Panc1 (cell line): ENCODE data around the gene MACROD2. TPM values are rescaled to one million over a fixed set of nuclear protein-coding genes. Genes with fewer than 3 reads are reported as not detected.

Experiments used
- ATAC-seq: fragments of 200-7000 bp; cut with Tn5 transposase; 2 replicates; pipeline ENCODE4 v1.9.1; 2020; ENCODE audit warnings: mild to moderate bottlenecking, moderate library complexity
- BruUV-seq: library from RNA; stranded (reverse); fragments of 400-500 nt; replicated peaks from 2 replicates; lab custom pipeline; 2021; lab: Mats Ljungman, UMichigan
- CTCF ChIA-PET: fragments of 300-600 bp; sonication (Branson Sonifier 250); formaldehyde crosslinking; loops from one replicate; lab custom pipeline; 2022; ENCODE audit warnings: antibody characterized with exemption; lab: Charles Lee
- POLR2A ChIA-PET: fragments of 300-600 bp; sonication (Branson Sonifier 250); formaldehyde crosslinking; loops from one replicate; lab custom pipeline; 2022; ENCODE audit warnings: antibody characterized with exemption; lab: Charles Lee
- DNase-seq: peaks from one replicate; pipeline ENCODE4 v3.0.0-alpha.2; 2010; ENCODE audit warnings: low read depth, low spot score
- H3K27ac ChIP-seq: 2 replicates; pipeline ENCODE4 v1.5.1; 2011; ENCODE audit warnings: mild to moderate bottlenecking, low read length, inconsistent platforms
- H3K27me3 ChIP-seq: fragments of 200-500 bp; sonication (Bioruptor generic); 2 replicates; pipeline ENCODE4 v1.6.0; 2014; ENCODE audit warnings: low read length, inconsistent platforms; ENCODE audit not compliant: control insufficient read depth, insufficient read depth
- H3K36me3 ChIP-seq: fragments of 200-500 bp; sonication (Bioruptor generic); 2 replicates; pipeline ENCODE4 v1.5.1; 2014; ENCODE audit warnings: inconsistent platforms, mild to moderate bottlenecking, low read length, moderate library complexity; ENCODE audit not compliant: control insufficient read depth, insufficient read depth
- H3K4me1 ChIP-seq: 2 replicates; pipeline ENCODE4 v1.5.1; 2011; ENCODE audit warnings: inconsistent platforms, mild to moderate bottlenecking, low read length, moderate library complexity; ENCODE audit not compliant: control insufficient read depth, insufficient read depth
- H3K4me3 ChIP-seq, 2 experiments: 2 replicates each; pipeline ENCODE4 v1.5.1; 2011 to 2012; ENCODE audit warnings: low read depth in 2 of 2, low read length in 2 of 2, mild to moderate bottlenecking in 2 of 2, inconsistent platforms in 1 of 2, moderate library complexity in 1 of 2
- H3K9me3 ChIP-seq: fragments of 200-500 bp; sonication (Bioruptor generic); 2 replicates; pipeline ENCODE4 v1.5.1; 2014; ENCODE audit warnings: low read depth, mild to moderate bottlenecking, inconsistent platforms, low read length, moderate library complexity; ENCODE audit not compliant: control insufficient read depth, insufficient read depth
- CTCF ChIP-seq: fragments of 450-650 bp; IDR thresholded peaks from 2 replicates; pipeline ENCODE4 v1.5.1; 2017; ENCODE audit warnings: mild to moderate bottlenecking
- POLR2AphosphoS5 ChIP-seq: IDR thresholded peaks from 2 replicates; pipeline ENCODE4 v1.6.1; 2012; ENCODE audit warnings: mild to moderate bottlenecking, low read depth, low read length, moderate library complexity
- SIN3A ChIP-seq: IDR thresholded peaks from 2 replicates; pipeline ENCODE4 v1.6.1; 2012; ENCODE audit warnings: low read depth, mild to moderate bottlenecking, low read length, moderate library complexity, borderline replicate concordance; ENCODE audit not compliant: insufficient read depth
- TCF7L2 ChIP-seq: IDR thresholded peaks from 2 replicates; pipeline ENCODE4 v1.6.1; 2011; ENCODE audit warnings: mild to moderate bottlenecking, low read depth, low read length, inconsistent platforms
- in situ Hi-C: cut with HindIII; loops from 2 replicates; pipeline ENCODE4 v1.10.0; 2016; ENCODE audit warnings: low sequenced_read_pairs, low pct_unique_long_range_greater_than_20kb
- intact Hi-C: fragments of 100-400 bp; cut with micrococcal nuclease; formaldehyde crosslinking; loops from one replicate; pipeline ENCODE4 v1.10.0; 2022; ENCODE audit not compliant: unreplicated experiment
- total RNA-seq: library from RNA; stranded (reverse); gene quantifications from one replicate; pipeline ENCODE4 v1.2.1, GENCODE V29; 2021; ENCODE audit not compliant: unreplicated experiment
- TF ChIP-seq, protein P1 (sequence below), 2 experiments: IDR thresholded peaks; 2 replicates each; pipeline ENCODE4 v1.6.1; 2011 to 2012; ENCODE audit warnings: low read depth in 2 of 2, control low read depth in 1 of 2, low read length in 1 of 2, mild to moderate bottlenecking in 1 of 2, moderate library complexity in 1 of 2; ENCODE audit not compliant: insufficient read depth in 1 of 2

The MACROD2 gene
- total RNA-seq, 1 experiment from 2014 or later = 1.2 TPM

DNA sequence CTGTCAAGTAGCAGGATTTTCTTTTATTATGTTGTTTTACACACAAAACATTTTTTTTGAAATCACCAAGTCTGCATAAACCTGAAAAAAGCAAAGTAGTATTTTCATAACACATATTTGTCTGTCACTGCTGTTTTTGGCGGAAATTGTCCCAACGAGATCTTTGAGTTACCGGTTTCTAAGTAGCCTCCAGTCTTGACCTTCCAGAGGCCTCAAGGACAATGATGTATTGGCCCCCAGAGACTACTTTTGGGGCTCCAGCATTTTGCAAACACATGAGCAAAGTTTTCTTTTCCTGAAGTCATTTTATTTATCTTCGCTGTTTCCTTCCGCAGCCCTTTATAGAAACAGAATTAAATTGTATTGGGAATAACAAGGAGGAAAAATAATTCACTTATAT is 1715.3 kb downstream of the MACROD2 start:
- no peak for DNase-seq
- POLR2A ChIA-PET = no interaction called here
- TF ChIP-seq, protein P1, sequence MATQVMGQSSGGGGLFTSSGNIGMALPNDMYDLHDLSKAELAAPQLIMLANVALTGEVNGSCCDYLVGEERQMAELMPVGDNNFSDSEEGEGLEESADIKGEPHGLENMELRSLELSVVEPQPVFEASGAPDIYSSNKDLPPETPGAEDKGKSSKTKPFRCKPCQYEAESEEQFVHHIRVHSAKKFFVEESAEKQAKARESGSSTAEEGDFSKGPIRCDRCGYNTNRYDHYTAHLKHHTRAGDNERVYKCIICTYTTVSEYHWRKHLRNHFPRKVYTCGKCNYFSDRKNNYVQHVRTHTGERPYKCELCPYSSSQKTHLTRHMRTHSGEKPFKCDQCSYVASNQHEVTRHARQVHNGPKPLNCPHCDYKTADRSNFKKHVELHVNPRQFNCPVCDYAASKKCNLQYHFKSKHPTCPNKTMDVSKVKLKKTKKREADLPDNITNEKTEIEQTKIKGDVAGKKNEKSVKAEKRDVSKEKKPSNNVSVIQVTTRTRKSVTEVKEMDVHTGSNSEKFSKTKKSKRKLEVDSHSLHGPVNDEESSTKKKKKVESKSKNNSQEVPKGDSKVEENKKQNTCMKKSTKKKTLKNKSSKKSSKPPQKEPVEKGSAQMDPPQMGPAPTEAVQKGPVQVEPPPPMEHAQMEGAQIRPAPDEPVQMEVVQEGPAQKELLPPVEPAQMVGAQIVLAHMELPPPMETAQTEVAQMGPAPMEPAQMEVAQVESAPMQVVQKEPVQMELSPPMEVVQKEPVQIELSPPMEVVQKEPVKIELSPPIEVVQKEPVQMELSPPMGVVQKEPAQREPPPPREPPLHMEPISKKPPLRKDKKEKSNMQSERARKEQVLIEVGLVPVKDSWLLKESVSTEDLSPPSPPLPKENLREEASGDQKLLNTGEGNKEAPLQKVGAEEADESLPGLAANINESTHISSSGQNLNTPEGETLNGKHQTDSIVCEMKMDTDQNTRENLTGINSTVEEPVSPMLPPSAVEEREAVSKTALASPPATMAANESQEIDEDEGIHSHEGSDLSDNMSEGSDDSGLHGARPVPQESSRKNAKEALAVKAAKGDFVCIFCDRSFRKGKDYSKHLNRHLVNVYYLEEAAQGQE (IDR thresholded peaks at IDR 0.05; ENCODE audit: insufficient read depth in 1 of 2, low read depth in 2 of 2, low read length in 1 of 2) = no peak
- TF ChIP-seq TCF7L2 (no peak), POLR2AphosphoS5 (no peak)
- H3K27ac ChIP-seq = no peak overlapping the region
- BruUV-seq = no TSS peak
- H3K27me3 ChIP-seq = no peaks in the 10 kb centered on the region
- H3K9me3 ChIP-seq = no peaks in the 10 kb centered on the region
- no peak for ATAC-seq
- in situ Hi-C loops (no loop called here), intact Hi-C loops (no loop called here)
- no peaks in the 10 kb centered on the region for H3K4me1 ChIP-seq
- no peak overlapping the region for H3K4me3 ChIP-seq
- CTCF ChIA-PET = no interaction called here
- H3K36me3 ChIP-seq = no peaks in the 10 kb centered on the region

- no peaks in the 10 kb centered on the region for H3K36me3 ChIP-seq
- intact Hi-C loops = no loop called here
- DNase-seq (no peak), ATAC-seq (no peak)
- no peaks in the 10 kb centered on the region for H3K9me3 ChIP-seq
- H3K4me1 ChIP-seq = no peaks in the 10 kb centered on the region
- POLR2A ChIA-PET = no interaction called here
- H3K27ac ChIP-seq = no peak overlapping the region
- H3K4me3 ChIP-seq = no peak overlapping the region
- no TSS peak for BruUV-seq
- in situ Hi-C loops = no loop called here
- no peaks in the 10 kb centered on the region for H3K27me3 ChIP-seq
- no peak for TF ChIP-seq CTCF
- TF ChIP-seq SIN3A = no peak
- no peak for TF ChIP-seq POLR2AphosphoS5
- TF ChIP-seq TCF7L2 = no peak
- TF ChIP-seq, protein P1 (IDR thresholded peaks at IDR 0.05; ENCODE audit: insufficient read depth in 1 of 2, low read depth in 2 of 2, low read length in 1 of 2) = no peak
- CTCF ChIA-PET = no interaction called here
Measured at GRCh38 chr20:15711177-15711576, 1715.9 kb downstream of the MACROD2 start.
